GM03348 (cell line): Measurements from ENCODE around the gene HELZ.

Source experiments
- DNase-seq: peaks from one replicate; pipeline ENCODE4 v3.0.0; 2012; ENCODE audit warnings: low spot score

HELZ gene

GRCh38 chr17:67078292-67078691 is 166.7 kb downstream of the HELZ start:
- DNase-seq: no peak

GRCh38 chr17:67076290-67076689 is 168.7 kb downstream of the HELZ start:
- DNase-seq: no peak

GRCh38 chr17:67074781-67075180 is 170.2 kb downstream of the HELZ start:
- DNase-seq: no peak

- no peak for DNase-seq
Measured at GRCh38 chr17:67072885-67073284, 172.1 kb downstream of the HELZ start.

- no peak for DNase-seq
Measured at GRCh38 chr17:67071595-67071994, 173.4 kb downstream of the HELZ start.

GRCh38 chr17:67069603-67070136 is 175.3 kb downstream of the HELZ start:
- no peak for DNase-seq

DNA sequence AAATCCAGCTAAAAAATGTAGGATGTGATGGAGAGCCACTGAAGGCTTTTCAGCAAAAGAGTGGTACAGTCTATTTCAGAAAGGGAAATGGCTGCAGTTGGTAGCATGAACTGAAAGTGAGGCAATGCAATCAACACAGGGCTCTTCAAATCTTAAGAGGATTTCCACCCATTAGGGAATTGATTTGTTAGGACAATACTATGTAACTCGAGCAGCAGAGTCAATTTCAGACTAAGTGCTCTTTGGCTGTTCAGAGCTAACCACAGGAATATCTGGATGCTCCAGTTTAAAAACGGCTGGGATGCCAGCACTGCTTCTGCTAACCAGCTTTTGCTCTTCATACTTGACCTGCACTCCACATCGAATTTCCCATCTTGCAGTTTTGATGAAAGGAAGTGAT is 176.0 kb downstream of the HELZ start:
- no peak for DNase-seq

DNA sequence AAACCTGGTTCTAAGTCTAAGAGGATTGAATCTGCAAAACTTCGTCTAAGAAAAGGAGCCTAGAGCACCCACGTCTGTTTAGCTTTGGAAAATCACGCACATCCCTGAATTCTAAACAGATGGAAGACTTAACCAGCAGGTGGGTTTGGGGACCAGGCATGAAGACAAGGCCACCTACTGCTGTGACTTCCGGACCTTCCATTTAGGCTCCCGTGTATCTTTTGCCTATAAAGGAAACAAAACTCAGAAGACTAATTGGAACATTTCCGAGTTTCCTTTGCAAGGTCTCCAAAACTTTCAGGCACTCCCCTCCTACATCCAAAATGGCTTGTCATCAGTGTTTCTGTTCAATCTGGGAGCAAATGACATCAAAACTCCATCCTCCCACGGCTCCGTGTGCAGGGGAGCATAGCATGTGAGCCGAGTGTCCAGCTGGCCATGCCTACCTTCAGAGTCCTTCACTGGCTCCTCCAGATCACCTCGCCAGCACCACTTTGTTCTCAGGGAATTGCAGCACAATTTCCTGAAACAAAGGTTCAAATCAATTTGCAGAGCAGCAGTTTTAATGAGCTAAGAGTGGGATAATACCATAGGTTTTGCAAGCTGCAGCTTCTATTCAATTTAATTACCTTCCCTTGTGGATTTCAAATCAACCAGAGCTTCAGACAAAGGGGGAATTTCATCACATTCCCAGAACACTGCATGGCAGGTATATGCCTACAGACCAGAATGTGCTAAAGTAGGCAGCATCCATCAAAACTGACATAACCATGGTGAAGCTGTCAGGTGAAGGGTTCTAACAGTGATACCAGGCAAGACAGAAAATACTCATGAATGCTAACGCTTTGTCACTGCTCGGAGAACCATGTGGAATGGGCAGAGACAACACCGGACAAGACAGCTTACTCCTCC is 177.2 kb downstream of the HELZ start:
- DNase-seq: no peak

GRCh38 chr17:67066717-67067116 is 178.3 kb downstream of the HELZ start:
- DNase-seq: no peak

DNA sequence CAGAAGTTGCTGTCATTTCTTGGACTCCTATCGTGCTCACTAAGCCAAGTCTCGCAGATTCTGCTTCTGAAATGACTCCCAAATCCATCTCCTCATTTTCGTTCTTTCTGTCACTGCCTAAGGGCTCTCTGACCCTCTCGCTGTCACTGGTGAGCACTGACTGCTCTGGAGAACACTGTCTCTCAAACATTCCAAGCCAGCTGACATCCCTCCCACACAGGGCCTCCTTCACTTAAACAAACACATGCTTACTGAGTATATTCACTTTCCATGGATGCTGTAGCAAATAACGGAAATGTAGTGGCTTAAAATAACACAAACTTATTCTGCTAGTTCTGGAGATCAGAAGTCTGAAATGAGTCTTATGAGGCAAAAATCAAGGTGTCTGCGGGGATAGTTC is 181.9 kb downstream of the HELZ start:
- DNase-seq: no peak

- no peak for DNase-seq
Measured at GRCh38 chr17:67059372-67059771, 185.6 kb downstream of the HELZ start.

- no peak for DNase-seq
Measured at GRCh38 chr17:67058036-67058435, 187.0 kb downstream of the HELZ start.

GRCh38 chr17:67056746-67057490 is 188.1 kb downstream of the HELZ start:
- DNase-seq: no peak

GRCh38 chr17:67055811-67056745 is 188.9 kb downstream of the HELZ start:
- no peak for DNase-seq

DNA sequence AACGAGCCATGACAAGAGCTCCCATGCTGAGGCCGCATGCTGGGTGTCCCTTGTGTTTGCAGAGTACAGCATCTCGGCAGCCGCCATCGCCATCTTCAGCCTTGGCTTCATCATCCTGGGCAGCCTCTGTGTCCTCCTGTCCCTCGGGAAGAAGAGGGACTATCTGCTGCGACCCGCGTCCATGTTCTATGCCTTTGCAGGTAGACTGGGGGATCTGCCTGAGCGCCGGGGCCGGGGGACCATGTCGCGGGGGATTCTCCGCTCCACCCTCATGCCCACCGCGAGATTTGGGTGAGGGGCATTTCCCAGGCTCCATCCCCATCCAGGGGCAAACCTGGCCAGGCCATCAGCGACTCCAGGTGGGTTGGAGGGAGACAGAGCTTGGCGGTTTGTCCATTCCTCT is 190.0 kb downstream of the HELZ start:
- DNase-seq: no peak

DNA sequence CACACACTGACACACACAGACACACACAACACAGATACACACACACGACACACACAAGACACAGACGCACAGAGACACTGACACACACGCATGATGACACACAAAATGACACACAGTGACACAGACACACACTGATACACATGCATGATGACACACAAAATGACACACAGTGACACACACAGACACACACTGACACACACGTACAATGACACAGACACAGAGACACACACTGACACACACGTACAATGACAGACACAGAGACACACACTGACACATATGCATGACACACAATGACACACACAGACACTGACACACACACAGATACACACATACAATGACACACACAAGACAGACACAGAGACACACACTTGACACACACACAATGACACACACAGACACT is 190.4 kb downstream of the HELZ start:
- no peak for DNase-seq

DNA sequence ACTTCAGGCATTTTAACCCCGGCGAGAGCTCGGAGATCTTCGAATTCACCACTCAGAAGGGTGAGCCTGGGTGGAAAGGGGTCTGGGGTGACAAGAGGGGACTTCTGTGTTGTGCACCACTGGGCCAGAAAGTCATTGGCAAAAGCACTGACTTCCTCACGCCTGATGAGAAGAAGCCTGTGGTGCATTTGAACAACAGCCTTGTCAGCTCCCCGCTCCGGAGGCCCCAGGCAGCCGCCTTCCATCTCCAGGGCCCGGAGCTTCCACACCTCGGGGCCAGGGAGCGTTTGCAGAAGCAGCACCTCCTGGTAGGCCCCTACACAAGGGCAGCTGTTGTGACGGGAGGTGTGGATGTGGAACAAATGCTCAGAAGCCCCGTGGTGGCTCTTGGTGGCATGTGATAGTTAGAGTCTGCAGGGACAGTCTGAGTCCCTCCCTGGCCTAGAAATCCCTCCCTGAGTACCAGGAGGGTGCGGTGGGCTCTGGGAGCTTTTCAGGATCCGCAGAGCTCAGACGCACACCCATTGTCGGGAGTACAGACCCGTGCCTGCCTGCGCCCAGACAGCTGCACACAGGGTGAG is 190.9 kb downstream of the HELZ start:
- no peak for DNase-seq

- no peak for DNase-seq
Measured at GRCh38 chr17:67053438-67054000, 191.5 kb downstream of the HELZ start.

GRCh38 chr17:67052720-67053437 is 192.1 kb downstream of the HELZ start:
- DNase-seq: no peak

- DNase-seq: no peak
Measured at GRCh38 chr17:67051837-67052236, 193.2 kb downstream of the HELZ start.

- no peak for DNase-seq
Measured at GRCh38 chr17:67051155-67051538, 193.8 kb downstream of the HELZ start.
